AG09319 (cell line): Measurements from ENCODE around the gene VPS39.

ENCODE experiments used
- DNase-seq: peaks from one replicate; pipeline ENCODE4 v3.0.0-alpha.2; 2010; ENCODE audit warnings: low read depth; ENCODE audit errors: extremely low read depth
- TF ChIP-seq, protein P1 (sequence below): IDR thresholded peaks from 2 replicates; pipeline ENCODE4 v1.5.1; 2011; ENCODE audit warnings: low read depth, mild to moderate bottlenecking, inconsistent platforms, low read length, moderate library complexity

Gene VPS39

DNA sequence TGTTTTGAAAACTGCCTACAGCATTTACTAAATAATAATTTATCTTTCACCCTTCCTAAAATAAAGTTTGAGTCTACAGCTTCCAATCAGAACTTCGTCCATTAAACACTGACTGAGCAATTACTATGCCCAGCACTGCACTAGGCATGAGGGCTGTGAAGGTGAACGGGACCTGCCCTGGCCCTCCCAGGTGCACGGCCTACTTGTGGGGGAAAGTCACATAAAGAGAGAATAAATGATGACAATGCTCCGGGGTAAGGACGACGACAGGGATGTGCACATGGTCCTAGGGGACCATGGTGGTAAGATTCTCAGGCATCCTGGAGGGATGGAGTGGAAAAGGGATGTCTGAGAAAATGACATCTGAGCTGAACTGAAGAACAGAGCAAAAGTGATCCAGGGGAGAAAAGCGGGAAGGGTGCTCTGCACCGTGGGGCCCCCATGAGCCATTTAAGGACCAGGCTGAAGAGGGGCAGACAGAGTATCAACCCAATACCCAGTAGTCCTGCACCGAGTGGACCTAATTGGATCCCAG is 63.2 kb downstream of the VPS39 start:
- TF ChIP-seq, protein P1, sequence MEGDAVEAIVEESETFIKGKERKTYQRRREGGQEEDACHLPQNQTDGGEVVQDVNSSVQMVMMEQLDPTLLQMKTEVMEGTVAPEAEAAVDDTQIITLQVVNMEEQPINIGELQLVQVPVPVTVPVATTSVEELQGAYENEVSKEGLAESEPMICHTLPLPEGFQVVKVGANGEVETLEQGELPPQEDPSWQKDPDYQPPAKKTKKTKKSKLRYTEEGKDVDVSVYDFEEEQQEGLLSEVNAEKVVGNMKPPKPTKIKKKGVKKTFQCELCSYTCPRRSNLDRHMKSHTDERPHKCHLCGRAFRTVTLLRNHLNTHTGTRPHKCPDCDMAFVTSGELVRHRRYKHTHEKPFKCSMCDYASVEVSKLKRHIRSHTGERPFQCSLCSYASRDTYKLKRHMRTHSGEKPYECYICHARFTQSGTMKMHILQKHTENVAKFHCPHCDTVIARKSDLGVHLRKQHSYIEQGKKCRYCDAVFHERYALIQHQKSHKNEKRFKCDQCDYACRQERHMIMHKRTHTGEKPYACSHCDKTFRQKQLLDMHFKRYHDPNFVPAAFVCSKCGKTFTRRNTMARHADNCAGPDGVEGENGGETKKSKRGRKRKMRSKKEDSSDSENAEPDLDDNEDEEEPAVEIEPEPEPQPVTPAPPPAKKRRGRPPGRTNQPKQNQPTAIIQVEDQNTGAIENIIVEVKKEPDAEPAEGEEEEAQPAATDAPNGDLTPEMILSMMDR: no peak

DNA sequence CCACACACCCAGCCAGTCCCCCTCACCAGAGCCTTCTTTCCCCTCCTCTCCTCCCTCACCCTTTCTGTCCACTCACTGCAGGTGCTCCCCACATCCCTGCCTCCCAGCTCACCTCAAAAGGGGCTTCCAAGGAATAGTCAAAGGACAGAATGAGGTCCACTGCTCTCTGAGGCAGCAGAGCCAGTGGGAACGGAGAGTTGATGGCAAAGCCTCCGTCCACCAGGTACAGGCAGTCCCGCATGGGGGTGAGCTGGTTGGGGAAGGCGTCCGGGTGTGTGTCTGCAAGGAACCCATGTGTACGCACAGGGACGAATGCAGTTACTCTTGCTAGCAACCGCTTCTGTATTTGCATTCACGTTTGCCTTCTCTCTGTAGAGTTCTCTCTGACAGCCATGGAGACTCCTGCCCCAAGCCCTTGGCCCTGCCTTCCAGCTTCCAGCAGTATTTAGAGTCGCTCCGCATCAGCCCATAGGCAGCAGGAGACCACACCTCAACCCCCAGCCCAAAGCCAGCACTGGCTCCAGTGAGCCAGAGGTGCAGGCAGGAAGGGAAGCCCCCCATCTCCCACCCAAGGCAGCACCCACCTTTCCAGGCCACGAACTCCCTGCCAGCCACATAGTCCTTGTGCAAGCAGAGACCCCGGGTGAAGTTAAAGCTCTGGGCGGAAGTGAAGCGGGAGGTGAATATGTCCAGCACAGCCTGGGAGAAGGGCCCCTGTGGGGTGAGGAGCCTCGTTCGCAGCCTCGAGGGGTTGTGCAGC is 64.1 kb downstream of the VPS39 start:
- TF ChIP-seq, protein P1: no peak
- no peak for DNase-seq

More for the DNA sequence above, 63.2 kb downstream of the VPS39 start:
- DNase-seq: no peak

DNA sequence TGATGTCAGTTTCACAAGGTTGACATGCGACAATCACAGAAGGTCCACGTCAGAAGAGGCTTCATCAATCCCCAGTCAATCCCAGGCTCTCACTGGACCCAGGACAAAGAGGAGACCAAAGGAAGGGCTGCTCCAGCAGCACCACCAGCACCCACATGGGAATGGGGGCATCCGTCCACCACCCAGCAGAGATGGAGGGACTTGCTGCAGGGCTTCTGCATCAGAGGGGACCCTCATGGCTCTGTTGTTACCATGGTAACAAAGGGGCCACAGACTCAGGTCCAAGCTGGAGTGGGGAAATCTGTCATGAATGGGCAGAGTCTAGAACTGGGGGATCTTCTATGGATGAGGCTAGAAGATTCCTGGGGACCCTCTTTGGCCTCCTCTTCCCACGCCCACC is 64.7 kb downstream of the VPS39 start:
- TF ChIP-seq, protein P1: no peak
- no peak for DNase-seq

DNA sequence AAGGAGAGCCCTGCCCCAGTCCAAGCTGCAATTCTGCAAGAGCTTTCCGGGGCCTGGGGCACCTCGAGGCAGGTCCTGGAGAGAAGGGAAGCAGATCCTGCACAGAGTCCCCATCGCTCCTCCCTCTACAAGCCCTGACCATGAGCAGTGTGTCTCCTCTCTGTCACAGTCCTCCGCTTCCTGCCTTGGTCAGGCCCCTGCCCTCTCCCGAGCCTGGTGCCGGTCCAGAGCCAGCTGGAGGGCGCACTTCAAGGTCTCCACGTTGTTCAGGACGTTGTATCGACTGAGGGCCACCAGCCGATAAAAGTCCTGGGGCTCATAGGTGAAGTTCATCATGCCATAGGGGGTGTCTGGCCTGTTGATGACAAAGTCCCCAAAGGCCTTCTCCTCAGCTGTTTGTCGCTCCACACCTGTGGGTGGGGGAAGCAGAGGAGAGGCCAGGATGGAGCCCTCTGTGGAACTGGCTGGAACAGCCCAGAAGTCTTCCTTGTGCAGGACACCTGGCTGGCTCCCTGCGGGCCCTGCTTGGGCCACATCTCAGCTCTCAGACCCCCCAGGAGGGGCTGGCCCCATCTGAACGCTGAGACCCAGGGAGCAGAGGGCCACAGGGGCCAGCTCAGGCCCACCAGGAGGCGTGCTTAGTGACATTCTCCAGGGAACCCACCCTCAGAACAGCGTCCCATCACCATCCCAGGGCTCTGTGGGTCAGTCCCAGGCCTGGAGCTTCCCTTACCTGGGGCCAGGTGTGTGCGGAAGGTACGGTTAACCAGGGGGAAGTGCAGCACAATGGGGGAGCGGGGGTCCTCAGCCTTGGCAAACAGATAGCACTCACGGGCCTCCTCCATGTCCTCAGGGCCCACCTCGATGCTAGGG is 66.1 kb downstream of the VPS39 start:
- TF ChIP-seq, protein P1: no peak
- no peak for DNase-seq

DNA sequence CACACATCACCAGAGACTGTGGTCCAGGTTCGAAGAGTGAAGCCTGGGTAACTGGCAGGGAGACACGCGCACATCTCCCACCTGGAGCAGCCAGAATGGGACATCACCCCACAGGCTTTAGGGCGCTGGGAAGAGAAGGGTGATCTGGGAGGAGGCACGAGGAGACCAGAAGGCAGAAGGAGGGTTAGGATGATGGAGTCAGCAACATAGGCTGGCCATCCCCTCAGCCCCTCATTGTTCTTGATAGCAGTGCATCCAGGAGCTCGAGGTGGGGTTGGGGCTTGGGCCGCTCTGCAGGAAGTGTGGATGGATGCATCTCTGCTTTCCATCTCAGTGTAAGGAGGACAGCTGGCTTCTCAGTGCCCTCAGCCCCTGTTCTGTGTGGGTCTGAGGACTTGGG is 66.9 kb downstream of the VPS39 start:
- TF ChIP-seq, protein P1: no peak

DNA sequence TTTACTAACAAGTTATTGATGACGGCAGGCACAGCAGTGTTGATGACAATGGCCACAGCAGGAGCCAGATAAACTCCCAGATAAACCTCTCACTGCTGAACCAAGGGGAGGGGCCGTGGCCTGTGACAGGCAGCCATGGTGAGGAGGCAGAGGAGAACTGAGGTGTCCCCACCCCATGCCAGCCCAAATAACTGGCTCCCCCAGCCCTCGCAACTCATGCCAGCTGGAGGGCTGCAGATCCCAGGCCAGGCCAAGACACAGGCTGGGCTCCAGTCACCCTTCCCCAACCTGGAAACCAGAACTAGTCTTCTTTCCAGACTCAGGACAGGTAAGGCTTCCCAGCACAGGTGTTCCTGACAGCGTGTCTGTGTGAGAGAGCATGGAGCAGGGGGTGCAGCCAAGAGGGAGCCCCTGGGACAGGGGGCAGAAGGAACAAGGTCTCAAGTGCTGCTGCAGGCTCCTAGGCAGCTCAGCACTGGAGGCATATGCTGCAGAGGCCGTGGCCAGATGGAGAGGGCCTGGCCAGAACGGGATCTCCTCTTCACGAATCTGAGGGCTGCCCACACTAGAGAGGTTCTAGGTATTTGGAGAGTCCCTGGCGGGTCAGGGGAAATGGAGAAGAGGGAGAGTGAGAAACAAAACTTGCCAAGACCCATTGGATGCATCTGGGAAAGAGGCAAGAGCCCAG is 67.6 kb downstream of the VPS39 start:
- DNase-seq: no peak
- TF ChIP-seq, protein P1: no peak

More for the DNA sequence above, 66.9 kb downstream of the VPS39 start:
- no peak for DNase-seq
